Measurements from ENCODE around the gene DAB2IP. TPM values are rescaled to one million over a fixed set of nuclear protein-coding genes. Genes with fewer than 3 reads are reported as not detected.

Gene DAB2IP
- total RNA-seq, 1 experiment from 2014 or later: 17.0 TPM

DNA sequence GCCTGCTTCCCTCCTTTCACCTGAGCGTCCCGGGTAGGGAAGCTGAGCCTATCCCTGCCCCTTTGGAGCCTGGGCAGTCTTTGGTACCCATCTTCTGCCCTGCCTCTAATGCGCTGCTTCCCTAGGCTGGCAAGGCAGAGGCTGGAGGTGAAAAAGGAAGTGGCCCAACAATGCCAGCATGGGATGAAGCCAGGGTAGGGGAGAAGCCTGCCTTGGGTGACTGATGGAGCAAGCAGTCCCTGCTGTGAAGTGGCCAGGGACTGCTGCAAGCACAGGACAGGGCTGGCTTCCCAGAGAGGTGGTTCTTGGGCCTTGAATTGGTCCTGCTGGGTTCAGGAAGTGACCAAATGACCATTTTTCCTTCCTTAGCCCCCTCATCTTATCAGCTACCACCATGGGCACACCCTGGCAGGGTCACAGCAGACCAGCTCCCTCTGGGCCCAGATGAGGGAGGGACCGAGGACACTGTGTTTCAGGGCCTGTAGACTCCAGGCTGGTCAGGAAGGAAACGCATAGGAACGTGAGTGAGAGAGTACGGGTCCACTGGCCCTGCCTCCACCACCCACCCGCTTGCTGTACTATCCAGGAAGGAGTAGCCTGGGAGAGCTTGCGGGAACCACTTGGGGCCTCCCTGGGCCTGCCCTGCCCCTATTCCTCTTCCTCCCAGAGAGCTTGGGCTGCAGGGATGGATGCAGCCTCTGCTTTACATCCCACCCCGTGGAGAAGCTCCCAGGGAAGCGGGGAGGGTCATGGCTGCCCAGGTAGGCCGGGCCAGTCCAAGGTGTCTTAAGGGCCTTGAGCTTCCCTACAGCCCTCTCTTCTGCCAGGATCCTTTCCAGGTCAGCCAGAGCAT, 102.6 kb downstream of the DAB2IP start:
- no peak for DNase-seq (ENCODE audit: unreplicated experiment)
- Mint-ChIP-seq H3K36me3 (ENCODE audit: insufficient read depth, unreplicated experiment) (peaks cover 19% of the 10 kb centered on the region), H3K4me3 (ENCODE audit: unreplicated experiment) (no peak overlapping the region), H3K9me3 (ENCODE audit: unreplicated experiment) (no peaks in the 10 kb centered on the region), H3K27ac (ENCODE audit: low read depth, unreplicated experiment) (no peak overlapping the region), H3K4me1 (ENCODE audit: insufficient read depth, unreplicated experiment) (peaks cover 6% of the 10 kb centered on the region), H3K27me3 (ENCODE audit: insufficient read depth, unreplicated experiment) (no peaks in the 10 kb centered on the region)
- CTCF ChIA-PET: interaction anchor here (0.6 to 1.8 kb wide), 8 partner anchors 10 to 1229 kb away, joined by 3 to 8 read pairs (median 3); no protein-coding TSS in a partner anchor
- TF ChIP-seq, protein P1, sequence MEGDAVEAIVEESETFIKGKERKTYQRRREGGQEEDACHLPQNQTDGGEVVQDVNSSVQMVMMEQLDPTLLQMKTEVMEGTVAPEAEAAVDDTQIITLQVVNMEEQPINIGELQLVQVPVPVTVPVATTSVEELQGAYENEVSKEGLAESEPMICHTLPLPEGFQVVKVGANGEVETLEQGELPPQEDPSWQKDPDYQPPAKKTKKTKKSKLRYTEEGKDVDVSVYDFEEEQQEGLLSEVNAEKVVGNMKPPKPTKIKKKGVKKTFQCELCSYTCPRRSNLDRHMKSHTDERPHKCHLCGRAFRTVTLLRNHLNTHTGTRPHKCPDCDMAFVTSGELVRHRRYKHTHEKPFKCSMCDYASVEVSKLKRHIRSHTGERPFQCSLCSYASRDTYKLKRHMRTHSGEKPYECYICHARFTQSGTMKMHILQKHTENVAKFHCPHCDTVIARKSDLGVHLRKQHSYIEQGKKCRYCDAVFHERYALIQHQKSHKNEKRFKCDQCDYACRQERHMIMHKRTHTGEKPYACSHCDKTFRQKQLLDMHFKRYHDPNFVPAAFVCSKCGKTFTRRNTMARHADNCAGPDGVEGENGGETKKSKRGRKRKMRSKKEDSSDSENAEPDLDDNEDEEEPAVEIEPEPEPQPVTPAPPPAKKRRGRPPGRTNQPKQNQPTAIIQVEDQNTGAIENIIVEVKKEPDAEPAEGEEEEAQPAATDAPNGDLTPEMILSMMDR (IDR thresholded peaks at IDR 0.05; ENCODE audit: unreplicated experiment): no peak
- intact Hi-C loops (cut with micrococcal nuclease): no loop called here
- POLR2A ChIA-PET: no interaction called here
- BruUV-seq (replicated peaks): no TSS peak

DNA sequence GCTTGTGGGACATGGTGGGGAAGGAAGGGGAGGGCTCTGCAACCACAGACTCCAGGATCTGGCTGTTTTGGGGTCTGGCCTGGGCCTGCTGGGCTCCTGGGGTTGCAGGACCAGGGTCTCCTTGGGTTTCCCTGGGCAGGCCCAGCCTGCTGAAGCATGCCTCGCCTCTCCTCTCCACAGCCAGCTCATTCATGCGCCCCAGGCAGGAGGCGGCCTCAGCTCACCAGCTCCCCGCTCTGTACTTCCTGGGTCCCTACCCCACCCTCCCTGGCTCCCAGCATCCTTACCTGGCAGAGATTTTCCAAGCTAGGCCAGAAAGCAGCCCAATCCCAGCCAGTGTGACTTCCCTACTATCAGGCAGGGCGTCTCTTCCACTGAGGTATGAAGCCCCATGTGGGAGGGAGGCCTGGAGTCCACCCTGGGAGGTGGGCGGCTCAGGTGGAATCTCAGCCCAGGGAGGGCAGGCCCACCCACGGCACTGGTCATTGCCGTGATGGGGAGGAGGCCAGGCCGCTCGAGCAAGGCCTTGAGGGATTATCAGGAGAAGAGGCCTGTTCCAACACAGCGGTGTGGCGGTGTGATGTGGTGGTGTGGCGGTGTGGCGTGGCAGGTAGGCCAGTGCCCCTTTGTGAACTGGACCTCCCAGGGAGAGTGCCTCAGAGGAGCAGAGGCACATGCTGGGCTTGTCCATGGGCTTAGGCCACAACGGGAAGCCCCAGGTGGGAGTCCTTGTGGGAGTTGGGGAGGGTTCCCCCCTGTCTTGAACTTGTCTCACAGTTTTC, 103.4 kb downstream of the DAB2IP start:
- CTCF ChIA-PET: interaction anchor here (0.6 to 1.8 kb wide), 6 partner anchors 11 to 1228 kb away, joined by 3 to 8 read pairs (median 3); no protein-coding TSS in a partner anchor
- no peak overlapping the region for H3K27ac Mint-ChIP-seq (ENCODE audit: low read depth, unreplicated experiment)
- H3K4me3 Mint-ChIP-seq (ENCODE audit: unreplicated experiment): no peak overlapping the region
- no peaks in the 10 kb centered on the region for H3K4me1 Mint-ChIP-seq (ENCODE audit: insufficient read depth, unreplicated experiment)
- BruUV-seq (replicated peaks): no TSS peak
- TF ChIP-seq, protein P1 (IDR thresholded peaks at IDR 0.05; ENCODE audit: unreplicated experiment): no peak
- H3K9me3 Mint-ChIP-seq (ENCODE audit: unreplicated experiment): no peaks in the 10 kb centered on the region
- H3K36me3 Mint-ChIP-seq (ENCODE audit: insufficient read depth, unreplicated experiment): peaks cover 13% of the 10 kb centered on the region
- POLR2A ChIA-PET: no interaction called here
- intact Hi-C loops (cut with micrococcal nuclease): no loop called here
- H3K27me3 Mint-ChIP-seq (ENCODE audit: insufficient read depth, unreplicated experiment): no peaks in the 10 kb centered on the region
- DNase-seq (ENCODE audit: unreplicated experiment): no peak

DNA sequence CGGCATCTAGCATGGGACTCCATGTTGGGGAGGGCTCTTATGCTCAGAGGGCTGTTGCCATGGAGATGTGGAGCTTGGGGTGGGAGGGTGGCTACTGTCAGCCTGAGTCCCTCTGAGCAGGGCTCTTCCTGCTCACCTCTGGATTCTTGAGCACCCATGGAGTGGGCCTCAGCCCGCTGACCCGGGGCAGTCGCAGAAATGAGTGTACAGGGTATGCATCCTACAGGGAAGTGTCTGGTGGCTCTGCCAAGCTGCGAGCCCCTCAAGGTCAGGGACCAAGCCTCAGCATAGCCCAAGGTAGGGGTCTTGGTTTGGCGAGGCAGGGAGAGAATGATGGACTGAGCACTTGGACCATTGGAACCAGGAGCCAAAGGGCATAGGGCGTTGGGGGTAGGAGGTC, 104.1 kb downstream of the DAB2IP start:
- peaks cover 15% of the 10 kb centered on the region for H3K36me3 Mint-ChIP-seq (ENCODE audit: insufficient read depth, unreplicated experiment)
- H3K27ac Mint-ChIP-seq (ENCODE audit: low read depth, unreplicated experiment): no peak overlapping the region
- no peak for DNase-seq (ENCODE audit: unreplicated experiment)
- H3K4me3 Mint-ChIP-seq (ENCODE audit: unreplicated experiment): no peak overlapping the region
- intact Hi-C loops (cut with micrococcal nuclease): no loop called here
- TF ChIP-seq, protein P1 (IDR thresholded peaks at IDR 0.05; ENCODE audit: unreplicated experiment): no peak
- no peaks in the 10 kb centered on the region for H3K4me1 Mint-ChIP-seq (ENCODE audit: insufficient read depth, unreplicated experiment)
- CTCF ChIA-PET: interaction anchor here (0.6 to 1.8 kb wide), 2 partner anchors 12 to 109 kb away, joined by 3 to 8 read pairs; no protein-coding TSS in a partner anchor
- H3K9me3 Mint-ChIP-seq (ENCODE audit: unreplicated experiment): no peaks in the 10 kb centered on the region
- POLR2A ChIA-PET: no interaction called here
- no peaks in the 10 kb centered on the region for H3K27me3 Mint-ChIP-seq (ENCODE audit: insufficient read depth, unreplicated experiment)
- BruUV-seq (replicated peaks): no TSS peak
